K562 (cell line): ENCODE data around the gene PYDC1. TPM values are rescaled to one million over a fixed set of nuclear protein-coding genes. Genes with fewer than 3 reads are reported as not detected.
"Not testable (repeated sequence)": the region's sequence is repeated elsewhere in the genome, so short reads cannot be mapped to it uniquely, and the experiment has no call there.

Experiments used
- ATAC-seq: fragments of 200-7000 bp; cut with Tn5 transposase; 3 replicates; pipeline ENCODE4 v1.9.1; 2020; ENCODE audit warnings: moderate library complexity
- BruUV-seq: library from RNA; stranded (reverse); fragments of 400-500 nt; replicated peaks from 2 replicates; lab custom pipeline; 2021; lab: Mats Ljungman, UMichigan
- CTCF ChIA-PET: fragments of 300-600 bp; formaldehyde crosslinking; extraction: SDS; loops from one replicate; lab custom pipeline; 2021; ENCODE audit warnings: low intra/inter-chr PET ratio; lab: Yijun Ruan, JAX
- POLR2A ChIA-PET: fragments of 300-600, 350-650 bp; sonication (Branson Sonifier 250); formaldehyde crosslinking; extraction: SDS; loops from one replicate; lab custom pipeline; 2021; ENCODE audit warnings: antibody characterized with exemption, inconsistent platforms; lab: Yijun Ruan, JAX
- DNase-seq, 4 experiments: peaks; one replicate each; pipeline versions ENCODE4 v3.0.0 to v3.0.0-alpha.2; 2011 to 2018; ENCODE audit warnings: low spot score in 3 of 4, mixed read lengths in 3 of 4; ENCODE audit errors: extremely low read depth in 1 of 4
- FAIRE-seq: peaks from 2 replicates; lab custom pipeline; 2011; peaks lifted over from hg19 to GRCh38; lab: Jason Lieb, UNC
- H2AFZ ChIP-seq: 2 replicates; pipeline ENCODE4 v1.6.0; 2011; ENCODE audit warnings: low read depth, low read length, control low read depth, inconsistent platforms
- H3K27ac ChIP-seq: fragments of 200-600 bp; 3 replicates; pipeline ENCODE4 v1.8.0; 2011; ENCODE audit warnings: low read depth, mild to moderate bottlenecking, control low read depth, inconsistent platforms, low read length, moderate library complexity, mixed read lengths; ENCODE audit errors: extremely low read depth
- H3K27me3 ChIP-seq, 2 experiments: fragments of 300-600 bp in 1 of 2; 2 replicates in 1 of 2; 3 replicates in 1 of 2; pipeline versions ENCODE4 v1.6.0 to v1.8.0; 2011; ENCODE audit warnings: inconsistent platforms in 2 of 2, low read length in 2 of 2, mild to moderate bottlenecking in 1 of 2, mixed read lengths in 1 of 2, moderate library complexity in 1 of 2; ENCODE audit not compliant: control insufficient read depth in 2 of 2, insufficient read depth in 2 of 2
- H3K36me3 ChIP-seq: fragments of 300-600 bp; 3 replicates; pipeline ENCODE4 v1.8.0; 2011; ENCODE audit warnings: mild to moderate bottlenecking, low read length, inconsistent platforms; ENCODE audit not compliant: control insufficient read depth, insufficient read depth
- H3K4me1 ChIP-seq, 2 experiments: fragments of 200-600 bp in 1 of 2; replicated peaks in 1 of 2; 2 replicates in 1 of 2; 3 replicates in 1 of 2; pipeline versions ENCODE4 v1.5.1 to v1.8.0; 2011; ENCODE audit warnings: inconsistent platforms in 2 of 2, low read length in 2 of 2, mild to moderate bottlenecking in 1 of 2, mixed read lengths in 1 of 2, moderate library complexity in 1 of 2; ENCODE audit not compliant: control insufficient read depth in 2 of 2, insufficient read depth in 2 of 2
- H3K4me2 ChIP-seq: 2 replicates; pipeline ENCODE4 v1.6.1; 2011; ENCODE audit warnings: low read length, control low read depth, inconsistent platforms, mixed read lengths; ENCODE audit not compliant: insufficient read depth
- H3K4me3 ChIP-seq: fragments of 200-600 bp; sonication (generic), shearing (Covaris generic); 2 replicates; pipeline ENCODE4 v1.5.1; 2016; ENCODE audit warnings: control low read depth, inconsistent platforms
- H3K79me2 ChIP-seq: fragments of 200-600 bp; 3 replicates; pipeline ENCODE4 v1.8.0; 2011; ENCODE audit warnings: low read length, inconsistent platforms; ENCODE audit not compliant: control insufficient read depth, insufficient read depth
- H3K9ac ChIP-seq, 2 experiments: 2 replicates each; pipeline versions ENCODE4 v1.6.0 to v1.6.1; 2011; ENCODE audit warnings: low read depth in 2 of 2, low read length in 2 of 2, control low read depth in 1 of 2, inconsistent platforms in 1 of 2, mild to moderate bottlenecking in 1 of 2, mixed read lengths in 1 of 2; ENCODE audit not compliant: insufficient read depth in 1 of 2
- H3K9me1 ChIP-seq: one replicate; pipeline ENCODE4 v1.6.0; 2011; ENCODE audit warnings: inconsistent platforms, mild to moderate bottlenecking, low read length, moderate library complexity; ENCODE audit not compliant: control insufficient read depth, insufficient read depth
- H3K9me3 ChIP-seq: replicated peaks from 2 replicates; pipeline ENCODE4 v1.5.1; 2011; ENCODE audit warnings: low read depth, low read length, inconsistent platforms; ENCODE audit not compliant: control insufficient read depth, insufficient read depth
- H4K20me1 ChIP-seq: replicated peaks from 2 replicates; pipeline ENCODE4 v1.6.1; 2011; ENCODE audit warnings: low read length, inconsistent platforms, mixed read lengths; ENCODE audit not compliant: control insufficient read depth, insufficient read depth
- CBFA2T2 ChIP-seq: fragments of 450-650 bp; conservative IDR thresholded peaks from 2 replicates; pipeline ENCODE4 v1.6.1; 2017; ENCODE audit warnings: mild to moderate bottlenecking
- EP300 ChIP-seq: IDR thresholded peaks from 2 replicates; pipeline ENCODE4 v1.6.1; 2012; ENCODE audit warnings: low read length, improper control_type of control experiment
- HDAC3 ChIP-seq: fragments of 450-650 bp; IDR thresholded peaks from 2 replicates; pipeline ENCODE4 v1.6.1; 2018; ENCODE audit warnings: borderline replicate concordance, mild to moderate bottlenecking, moderate library complexity; ENCODE audit not compliant: partially characterized antibody
- MCM7 ChIP-seq, 2 experiments: fragments of 450-650 bp; IDR thresholded peaks; 2 replicates each; pipeline ENCODE4 v1.6.1; 2016 to 2018
- NBN ChIP-seq: fragments of 450-650 bp; IDR thresholded peaks from 2 replicates; pipeline ENCODE4 v1.6.1; 2016; ENCODE audit warnings: low read depth, mild to moderate bottlenecking
- PHF21A ChIP-seq: fragments of 450-650 bp; IDR thresholded peaks from 2 replicates; pipeline ENCODE4 v1.6.1; 2017; ENCODE audit warnings: low read depth, borderline replicate concordance
- RBM17 ChIP-seq: fragments of 200-400 bp; formaldehyde crosslinking; IDR thresholded peaks from 2 replicates; pipeline ENCODE4 v1.6.1; 2017; ENCODE audit warnings: low read depth, mild to moderate bottlenecking, low read length, borderline replicate concordance
- SMARCC2 ChIP-seq: fragments of 450-650 bp; IDR thresholded peaks from 2 replicates; pipeline ENCODE4 v1.6.1; 2017; ENCODE audit warnings: antibody characterized with exemption, moderate library complexity, mild to moderate bottlenecking, low read depth
- TSC22D4 ChIP-seq: fragments of 450-650 bp; IDR thresholded peaks from 2 replicates; pipeline ENCODE4 v1.6.1; 2016; ENCODE audit warnings: missing genetic modification characterization, missing biosample characterization, control low read depth
- ZSCAN29 ChIP-seq: fragments of 450-650 bp; IDR thresholded peaks from 2 replicates; pipeline ENCODE4 v1.6.1; 2017
- WGBS: fragments of 100-300 bp; shearing (Covaris generic); methylation state at CpG from one replicate; pipeline ENCODE4 v1.1.6; 2016; ENCODE audit warnings: low coverage, mixed read lengths; ENCODE audit not compliant: insufficient coverage; ENCODE audit errors: missing lambda C conversion rate; 5-methylcytosine and 5-hydroxymethylcytosine counted together
- in situ Hi-C: fragments of 300-500 bp; cut with MboI; formaldehyde crosslinking; loops from 4 replicates; pipeline ENCODE4 v1.15.0; 2018; ENCODE audit warnings: inconsistent platforms, mixed read lengths
- intact Hi-C: fragments of 100-400 bp; cut with micrococcal nuclease; formaldehyde crosslinking; loops from 2 replicates; pipeline ENCODE4 v1.14.2; 2022
- polyA plus RNA-seq, 8 experiments: library from polyadenylated mRNA; depleted of rRNA in 4 of 8; stranded (reverse) in 5 of 8; unstranded in 3 of 8; fragments of >200 nt; fragmentation: Nextera tagmentation in 2 of 8; fragmentation: Illumina TruSeq in 1 of 8; extraction: Ambion mirVana in 2 of 8; extraction: Trizol in 1 of 8; gene quantifications; 2 replicates each; pipeline versions ENCODE4 v1.2.1 to v1.2.3, GENCODE V29; 2011 to 2014; ENCODE audit warnings: inconsistent platforms in 1 of 8, missing spikeins in 1 of 8
- total RNA-seq, 7 experiments: library from RNA; depleted of rRNA in 6 of 7; stranded (reverse); fragments of >200 nt in 6 of 7; fragmentation: Illumina TruSeq in 2 of 7; extraction: Trizol in 2 of 7; gene quantifications; 2 replicates each; pipeline versions ENCODE4 v1.2.1 to v1.2.3, GENCODE V29; 2011 to 2021; ENCODE audit warnings: low replicate concordance in 1 of 7

Gene PYDC1
- total and polyA plus RNA-seq, 9 of the 15 experiments (the other 6 are each of a cell fraction or from before 2014, with no cell fraction given), result not detected

- H3K4me2 ChIP-seq, POLR2A ChIA-PET, H3K27ac ChIP-seq, ATAC-seq, H2AFZ ChIP-seq, H3K9ac ChIP-seq, BruUV-seq, H3K9me3 ChIP-seq, H4K20me1 ChIP-seq, H3K4me3 ChIP-seq, H3K36me3 ChIP-seq, H3K79me2 ChIP-seq, H3K27me3 ChIP-seq, in situ Hi-C loops, H3K9me1 ChIP-seq, intact Hi-C loops, CTCF ChIA-PET, DNase-seq, FAIRE-seq: not testable (repeated sequence)
- peaks cover 6 to 23% of the 10 kb centered on the region in 2 experiments for H3K4me1 ChIP-seq
- WGBS, result 86% methylated on average over 8 of the region's 8 CpGs
These were observed 28.7 kb upstream of the PYDC1 start for GRCh38 chr16:31245598-31245997.

GRCh38 chr16:31243734-31244670 lies 27.1 kb upstream of the PYDC1 start:
- ChIA-PET POLR2A (interaction anchor here (0.8 to 1.4 kb wide), 4 partner anchors 9 to 261 kb away, joined by 3 to 9 read pairs (median 3); partner anchors contain the start of gene FUS), CTCF (no interaction called here)
- H3K4me2 ChIP-seq, result no peak overlapping the region
- intact Hi-C loops, result no loop called here
- H3K79me2 ChIP-seq, result no peaks in the 10 kb centered on the region
- H3K27ac ChIP-seq, result no peak overlapping the region
- peak overlapping the region; percentile 1; the same call in 1 of the 2 replicates for H2AFZ ChIP-seq
- ATAC-seq (peak; percentile 80), DNase-seq (peak in 3 of 4 experiments; percentile 2 to 51 (median 37)), FAIRE-seq (peak; percentile 67)
- H3K36me3 ChIP-seq, result no peaks in the 10 kb centered on the region
- H4K20me1 ChIP-seq, result 0 out of 2 replicates have a peak, but pooled peaks cover 2% of the 10 kb centered on the region
- WGBS, result 4% methylated on average over 6 of the region's 9 CpGs
- BruUV-seq, result no TSS peak
- H3K4me1 ChIP-seq, result peaks cover 4 to 19% of the 10 kb centered on the region in 2 experiments
- H3K9me1 ChIP-seq, result no peaks in the 10 kb centered on the region
- H3K9me3 ChIP-seq, result no peaks in the 10 kb centered on the region
- H3K4me3 ChIP-seq, result no peak overlapping the region
- no peaks in the 10 kb centered on the region for H3K27me3 ChIP-seq
- in situ Hi-C loops, result no loop called here
- H3K9ac ChIP-seq, result no peak overlapping the region
- TF ChIP-seq NBN (peak; percentile 37; the same call in 1 of the 2 replicates), PHF21A (no peak), HDAC3 (no peak), SMARCC2 (no peak), ZSCAN29 (no peak), CBFA2T2 (no peak), TSC22D4 (no peak), RBM17 (no peak), EP300 (peak; percentile 62), MCM7 (IDR thresholded peaks at IDR 0.05) (no peak)
